Measurements from ENCODE around the gene USP24. TPM values are rescaled to one million over a fixed set of nuclear protein-coding genes. Genes with fewer than 3 reads are reported as not detected.

The USP24 gene
- total RNA-seq, 4 donors from 2014 or later = 27.7 to 84.0 (median 30.2) TPM

DNA sequence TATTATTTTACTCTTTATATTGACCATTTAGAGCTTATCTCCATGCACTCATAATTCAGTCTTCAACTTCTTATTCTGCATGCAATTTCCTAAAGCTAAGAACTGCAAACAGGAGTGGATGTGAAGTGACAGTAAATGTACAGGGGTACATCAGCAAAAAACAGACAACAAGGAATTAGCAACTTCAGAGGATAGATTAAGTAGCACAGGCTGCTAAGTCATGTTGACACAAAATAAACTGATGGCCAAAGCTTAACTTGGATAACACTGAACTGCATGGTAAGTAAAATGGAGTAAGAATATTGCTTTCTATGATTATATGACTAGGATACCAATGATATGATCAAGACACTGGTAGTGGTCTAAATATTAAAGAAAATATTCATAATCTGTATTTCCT lies 66.5 kb downstream of the USP24 start:
- H3K36me3 ChIP-seq = peaks cover 54% of the 10 kb centered on the region
- TF ChIP-seq CTCF (IDR thresholded peaks at IDR 0.05) = no peak
- no peak for TF ChIP-seq EP300 (IDR thresholded peaks at IDR 0.05)
- TF ChIP-seq POLR2A (IDR thresholded peaks at IDR 0.05) = no peak
- no peak for TF ChIP-seq POLR2AphosphoS5 (IDR thresholded peaks at IDR 0.05)
- no peak for DNase-seq (ENCODE audit: low spot score in 2 of 2)
- H3K4me3 ChIP-seq = no peak overlapping the region
- H3K27ac ChIP-seq = no peak overlapping the region
- H3K9me3 ChIP-seq = no peaks in the 10 kb centered on the region
- H3K4me1 ChIP-seq = no peaks in the 10 kb centered on the region
- no peaks in the 10 kb centered on the region for H3K27me3 ChIP-seq

DNA sequence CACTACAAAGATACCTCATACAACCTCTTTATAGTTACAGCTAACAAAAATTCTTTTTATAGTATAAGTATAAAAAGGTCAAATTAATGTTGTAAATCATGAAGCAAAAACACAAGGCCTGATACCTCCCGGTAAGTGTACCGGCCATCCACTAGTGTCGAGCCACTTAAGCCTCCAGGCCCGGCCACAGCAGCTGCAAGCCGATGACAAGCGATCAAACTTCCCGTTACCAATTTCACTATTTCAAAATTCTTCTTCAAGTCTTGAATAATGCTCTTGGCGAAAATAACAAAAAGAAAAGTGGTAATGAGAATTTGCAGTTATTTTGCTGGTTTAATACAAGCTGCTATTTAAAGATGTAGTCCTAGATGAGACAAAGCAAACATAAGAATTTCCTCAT lies 67.6 kb downstream of the USP24 start:
- peaks cover 53% of the 10 kb centered on the region for H3K36me3 ChIP-seq
- no peak overlapping the region for H3K4me3 ChIP-seq
- no peaks in the 10 kb centered on the region for H3K27me3 ChIP-seq
- 97% methylated on average over 8 of the region's 8 CpGs for WGBS
- H3K4me1 ChIP-seq = no peaks in the 10 kb centered on the region
- no peaks in the 10 kb centered on the region for H3K9me3 ChIP-seq
- DNase-seq (ENCODE audit: low spot score in 2 of 2) = no peak
- TF ChIP-seq POLR2A (IDR thresholded peaks at IDR 0.05) (no peak), CTCF (IDR thresholded peaks at IDR 0.05) (no peak), POLR2AphosphoS5 (IDR thresholded peaks at IDR 0.05) (no peak), EP300 (IDR thresholded peaks at IDR 0.05) (no peak)
- H3K27ac ChIP-seq = no peak overlapping the region

DNA sequence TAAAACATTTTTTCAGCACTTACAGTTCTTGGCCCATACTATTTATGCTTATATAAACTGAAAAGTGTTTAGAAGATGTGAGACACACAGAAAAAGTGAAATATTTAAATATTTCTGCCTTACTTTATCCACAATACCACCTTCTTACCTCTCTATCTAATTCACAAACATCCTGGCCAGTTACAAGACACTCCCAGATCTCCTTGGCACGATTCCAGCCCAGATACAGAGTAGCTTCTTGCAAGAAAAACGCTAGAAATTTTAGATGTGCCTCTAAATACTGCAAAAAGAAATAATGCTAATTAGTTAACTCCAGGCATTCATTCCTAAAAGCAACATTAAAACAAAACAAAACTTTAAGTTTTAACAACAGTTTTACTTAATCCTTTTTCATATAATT lies 68.4 kb downstream of the USP24 start:
- Histone ChIP-seq H3K27ac (no peak overlapping the region), H3K36me3 (peaks cover 52% of the 10 kb centered on the region), H3K4me1 (no peaks in the 10 kb centered on the region), H3K27me3 (no peaks in the 10 kb centered on the region), H3K9me3 (no peaks in the 10 kb centered on the region), H3K4me3 (no peak overlapping the region)
- TF ChIP-seq POLR2AphosphoS5 (IDR thresholded peaks at IDR 0.05) (no peak), CTCF (IDR thresholded peaks at IDR 0.05) (no peak), POLR2A (IDR thresholded peaks at IDR 0.05) (no peak), EP300 (IDR thresholded peaks at IDR 0.05) (no peak)
- WGBS = 26% methylated on average over 2 of the region's 2 CpGs
- no peak for DNase-seq (ENCODE audit: low spot score in 2 of 2)

DNA sequence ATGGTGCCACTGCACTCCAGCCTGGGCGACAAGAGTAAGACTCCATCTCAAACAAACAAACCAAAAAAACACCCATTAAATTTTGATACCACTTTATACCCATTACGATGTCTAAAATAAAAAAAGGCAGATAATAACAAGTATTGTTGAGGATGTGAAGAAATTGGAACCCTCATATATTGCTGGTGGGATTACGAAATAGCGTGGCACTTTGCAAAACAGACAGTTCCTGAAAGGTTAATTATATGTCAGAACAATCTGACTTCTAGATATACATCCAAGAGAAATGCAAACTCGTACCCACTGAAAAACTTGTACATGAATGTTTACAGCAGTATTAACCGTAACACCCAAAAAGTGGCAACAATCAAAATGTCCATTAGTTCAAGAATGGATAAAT lies 70.3 kb downstream of the USP24 start:
- no peaks in the 10 kb centered on the region for H3K9me3 ChIP-seq
- 94% methylated on average over 6 of the region's 6 CpGs for WGBS
- no peak overlapping the region for H3K27ac ChIP-seq
- peaks cover 12% of the 10 kb centered on the region for H3K4me1 ChIP-seq
- no peak overlapping the region for H3K4me3 ChIP-seq
- H3K36me3 ChIP-seq = peaks cover 54% of the 10 kb centered on the region
- no peaks in the 10 kb centered on the region for H3K27me3 ChIP-seq
- TF ChIP-seq POLR2A (IDR thresholded peaks at IDR 0.05) (no peak), CTCF (IDR thresholded peaks at IDR 0.05) (no peak), POLR2AphosphoS5 (IDR thresholded peaks at IDR 0.05) (no peak), EP300 (IDR thresholded peaks at IDR 0.05) (no peak)
- no peak for DNase-seq (ENCODE audit: low spot score in 2 of 2)

- peaks cover 55% of the 10 kb centered on the region for H3K36me3 ChIP-seq
- no peaks in the 10 kb centered on the region for H3K27me3 ChIP-seq
- H3K9me3 ChIP-seq = no peaks in the 10 kb centered on the region
- 94% methylated on average over 3 of the region's 3 CpGs for WGBS
- no peak for DNase-seq (ENCODE audit: low spot score in 2 of 2)
- TF ChIP-seq EP300 (IDR thresholded peaks at IDR 0.05) (no peak), POLR2A (IDR thresholded peaks at IDR 0.05) (no peak), CTCF (IDR thresholded peaks at IDR 0.05) (no peak), POLR2AphosphoS5 (IDR thresholded peaks at IDR 0.05) (no peak)
- H3K27ac ChIP-seq = no peak overlapping the region
- no peak overlapping the region for H3K4me3 ChIP-seq
- H3K4me1 ChIP-seq = peaks cover 12% of the 10 kb centered on the region
Observed at GRCh38 chr1:55143684-55144083, 71.5 kb downstream of the USP24 start.
